IMR-90 (cell line): ENCODE measurements around the gene CNOT6. TPM values are rescaled to one million over a fixed set of nuclear protein-coding genes. Genes with fewer than 3 reads are reported as not detected.

Experiments
- ATAC-seq: fragments of 200-7000 bp; cut with Tn5 transposase; 2 replicates; pipeline ENCODE4 v1.9.1; 2020; ENCODE audit warnings: low read depth, mild to moderate bottlenecking, moderate library complexity
- BruUV-seq: library from RNA; stranded (reverse); fragments of 400-500 nt; replicated peaks from 2 replicates; lab custom pipeline; 2021; lab: Mats Ljungman, UMichigan
- CTCF ChIA-PET: fragments of 300-600 bp; formaldehyde crosslinking; extraction: SDS; loops from one replicate; lab custom pipeline; 2021; ENCODE audit warnings: antibody characterized with exemption; lab: Yijun Ruan, JAX
- POLR2A ChIA-PET: fragments of 300-600 bp; sonication (Branson Sonifier 250); formaldehyde crosslinking; loops from one replicate; lab custom pipeline; 2022; ENCODE audit warnings: antibody characterized with exemption; ENCODE audit not compliant: unreplicated experiment; lab: Charles Lee
- DNase-seq: peaks from one replicate; pipeline ENCODE4 v3.0.0; 2013
- H2AFZ ChIP-seq: replicated peaks from 2 replicates; pipeline ENCODE3; 2013; ENCODE audit warnings: low read length, mild to moderate bottlenecking; ENCODE audit not compliant: poor library complexity
- H2AK5ac ChIP-seq: 2 replicates; pipeline ENCODE4 v1.6.1; 2013; ENCODE audit warnings: low read depth, low read length, inconsistent platforms
- H2AK9ac ChIP-seq: replicated peaks from 2 replicates; pipeline ENCODE3; 2013; ENCODE audit warnings: mild to moderate bottlenecking, low read depth, low read length, moderate library complexity; ENCODE audit not compliant: poor library complexity
- H2BK120ac ChIP-seq: 2 replicates; pipeline ENCODE4 v1.6.1; 2013; ENCODE audit warnings: low read depth, low read length, inconsistent platforms
- H2BK15ac ChIP-seq: 3 replicates; pipeline ENCODE4 v1.6.1; 2013; ENCODE audit warnings: low read depth, low read length, inconsistent platforms
- H2BK20ac ChIP-seq: 2 replicates; pipeline ENCODE4 v1.6.1; 2013; ENCODE audit warnings: low read depth, mild to moderate bottlenecking, inconsistent platforms, low read length, moderate library complexity
- H2BK5ac ChIP-seq: 2 replicates; pipeline ENCODE4 v1.6.1; 2013; ENCODE audit warnings: mild to moderate bottlenecking, low read depth, low read length, inconsistent platforms; ENCODE audit not compliant: poor library complexity, severe bottlenecking
- H3K14ac ChIP-seq: replicated peaks from 2 replicates; pipeline ENCODE4 v1.6.1; 2013; ENCODE audit warnings: low read depth, low read length, inconsistent platforms
- H3K18ac ChIP-seq: 2 replicates; pipeline ENCODE4 v1.6.1; 2013; ENCODE audit warnings: low read depth, low read length, control low read depth
- H3K23ac ChIP-seq: 2 replicates; pipeline ENCODE4 v1.6.1; 2013; ENCODE audit warnings: low read depth, low read length, inconsistent platforms
- H3K27ac ChIP-seq: 2 replicates; pipeline ENCODE4 v1.5.1; 2013; ENCODE audit warnings: mild to moderate bottlenecking, control low read depth, low read length; ENCODE audit not compliant: insufficient read depth
- H3K27me3 ChIP-seq: 2 replicates; pipeline ENCODE4 v1.6.1; 2013; ENCODE audit warnings: low read length; ENCODE audit not compliant: control insufficient read depth, insufficient read depth
- H3K36me3 ChIP-seq: 2 replicates; pipeline ENCODE4 v1.6.1; 2013; ENCODE audit warnings: low read length, mixed read lengths; ENCODE audit not compliant: control insufficient read depth, insufficient read depth
- H3K4ac ChIP-seq: 2 replicates; pipeline ENCODE4 v1.6.1; 2013; ENCODE audit warnings: low read depth, low read length, inconsistent platforms
- H3K4me1 ChIP-seq: 2 replicates; pipeline ENCODE4 v1.6.1; 2013; ENCODE audit warnings: low read length, mixed read lengths; ENCODE audit not compliant: control insufficient read depth, insufficient read depth
- H3K4me2 ChIP-seq: 2 replicates; pipeline ENCODE4 v1.6.1; 2013; ENCODE audit warnings: low read depth, mild to moderate bottlenecking, control low read depth, low read length, moderate library complexity
- H3K4me3 ChIP-seq: 2 replicates; pipeline ENCODE4 v1.5.1; 2013; ENCODE audit warnings: low read depth, mild to moderate bottlenecking, control low read depth, low read length, moderate library complexity; ENCODE audit not compliant: insufficient read depth
- H3K56ac ChIP-seq: 2 replicates; pipeline ENCODE4 v1.6.1; 2013; ENCODE audit warnings: low read length, inconsistent platforms; ENCODE audit not compliant: insufficient read depth; ENCODE audit errors: extremely low read depth
- H3K79me1 ChIP-seq, 2 experiments: 2 replicates each; pipeline ENCODE4 v1.6.1; 2013; ENCODE audit warnings: low read length in 2 of 2, inconsistent platforms in 1 of 2, low read depth in 1 of 2
- H3K9ac ChIP-seq: 2 replicates; pipeline ENCODE4 v1.6.1; 2013; ENCODE audit warnings: low read depth, low read length, control low read depth
- H3K9me1 ChIP-seq: 2 replicates; pipeline ENCODE4 v1.6.1; 2013; ENCODE audit warnings: low read length, inconsistent platforms; ENCODE audit not compliant: insufficient read depth
- H3K9me3 ChIP-seq: 2 replicates; pipeline ENCODE4 v1.6.1; 2013; ENCODE audit warnings: low read length; ENCODE audit not compliant: control insufficient read depth, insufficient read depth
- H4K20me1 ChIP-seq: 2 replicates; pipeline ENCODE4 v1.6.1; 2013; ENCODE audit warnings: low read length, inconsistent platforms; ENCODE audit not compliant: insufficient read depth
- H4K5ac ChIP-seq: 2 replicates; pipeline ENCODE4 v1.6.1; 2013; ENCODE audit warnings: mild to moderate bottlenecking, low read depth, low read length, control low read depth
- H4K8ac ChIP-seq, 2 experiments: 2 replicates each; pipeline ENCODE4 v1.6.1; 2013; ENCODE audit warnings: low read depth in 2 of 2, low read length in 2 of 2, control low read depth in 1 of 2, inconsistent platforms in 1 of 2
- H4K91ac ChIP-seq: 2 replicates; pipeline ENCODE4 v1.6.1; 2013; ENCODE audit warnings: low read depth, low read length, inconsistent platforms; ENCODE audit not compliant: insufficient read depth
- BHLHE40 ChIP-seq: fragments of 150-350 bp; IDR thresholded peaks from 2 replicates; pipeline ENCODE4 v1.6.1; 2016; ENCODE audit warnings: mild to moderate bottlenecking, low read depth, low read length
- CEBPB ChIP-seq: IDR thresholded peaks from 2 replicates; pipeline ENCODE4 v1.6.1; 2012; ENCODE audit warnings: low read depth, low read length, improper control_type of control experiment
- CHD1 ChIP-seq: IDR thresholded peaks from 2 replicates; pipeline ENCODE4 v1.6.1; 2012; ENCODE audit warnings: low read depth, low read length, improper control_type of control experiment
- FOS ChIP-seq: fragments of 150-350 bp; IDR thresholded peaks from 2 replicates; pipeline ENCODE4 v1.6.1; 2016; ENCODE audit warnings: low read depth, low read length
- MAZ ChIP-seq: IDR thresholded peaks from 2 replicates; pipeline ENCODE4 v1.6.1; 2012; ENCODE audit warnings: low read depth, mild to moderate bottlenecking, low read length, improper control_type of control experiment, moderate library complexity, borderline replicate concordance
- MXI1 ChIP-seq: IDR thresholded peaks from 2 replicates; pipeline ENCODE4 v1.6.1; 2012; ENCODE audit warnings: low read depth, mild to moderate bottlenecking, low read length, moderate library complexity, borderline replicate concordance
- NFE2L2 ChIP-seq: fragments of 150-350 bp; IDR thresholded peaks from 2 replicates; pipeline ENCODE4 v1.6.1; 2016; ENCODE audit warnings: low read depth, mild to moderate bottlenecking, low read length
- POLR2A ChIP-seq: IDR thresholded peaks from 2 replicates; pipeline ENCODE4 v1.6.1; 2012; ENCODE audit warnings: mild to moderate bottlenecking, low read depth, low read length
- RAD21 ChIP-seq: IDR thresholded peaks from 2 replicates; pipeline ENCODE4 v1.6.1; 2012; ENCODE audit warnings: low read length, improper control_type of control experiment
- RCOR1 ChIP-seq: IDR thresholded peaks from 2 replicates; pipeline ENCODE4 v1.6.1; 2012; ENCODE audit warnings: mild to moderate bottlenecking, low read length, improper control_type of control experiment; ENCODE audit not compliant: insufficient replicate concordance
- RFX5 ChIP-seq: IDR thresholded peaks from 2 replicates; pipeline ENCODE4 v1.8.0; 2012; ENCODE audit warnings: low read depth, mild to moderate bottlenecking, low read length, moderate library complexity
- SMC3 ChIP-seq: fragments of 150-350 bp; IDR thresholded peaks from 2 replicates; pipeline ENCODE4 v1.6.1; 2016; ENCODE audit warnings: low read depth, mild to moderate bottlenecking, antibody characterized with exemption, low read length, moderate library complexity
- USF2 ChIP-seq: fragments of 150-350 bp; IDR thresholded peaks from 2 replicates; pipeline ENCODE4 v1.6.1; 2017; ENCODE audit warnings: mild to moderate bottlenecking, antibody characterized with exemption, low read length, low read depth
- WGBS, 2 experiments: methylation state at CpG; one replicate each; pipeline versions ENCODE4 v1.1.5 to v1.1.7; 2013; ENCODE audit warnings: missing lambda C conversion rate in 2 of 2; ENCODE audit not compliant: insufficient read length in 1 of 2; ENCODE audit errors: extremely low coverage in 2 of 2; 5-methylcytosine and 5-hydroxymethylcytosine counted together
- dilution Hi-C: fragments of 300-500 bp; cut with HindIII; formaldehyde crosslinking; loops from one replicate; pipeline ENCODE4 v1.14.3; 2018; ENCODE audit warnings: low sequenced_read_pairs; ENCODE audit not compliant: unreplicated experiment
- in situ Hi-C: fragments of 300-500 bp; cut with MboI; formaldehyde crosslinking; loops from 3 replicates; pipeline ENCODE4 v1.14.3; 2019; ENCODE audit warnings: low sequenced_read_pairs, inconsistent platforms, mixed read lengths
- intact Hi-C: fragments of 100-400 bp; cut with micrococcal nuclease; formaldehyde crosslinking; loops from 2 replicates; pipeline ENCODE4 v1.10.0; 2022
- polyA plus RNA-seq, 3 experiments: library from polyadenylated mRNA; depleted of rRNA; stranded (reverse); fragments of >200 nt; gene quantifications; 2 replicates each; pipeline ENCODE4 v1.2.3, GENCODE V29; 2012; ENCODE audit warnings: low replicate concordance in 1 of 3
- total RNA-seq: library from RNA; depleted of rRNA; stranded (reverse); fragments of >200 nt; gene quantifications from 2 replicates; pipeline ENCODE4 v1.2.3, GENCODE V29; 2012
- TF ChIP-seq, protein P1 (sequence below): fragments of 150-350 bp; IDR thresholded peaks from 2 replicates; pipeline ENCODE4 v1.6.1; 2016; ENCODE audit warnings: low read depth, mild to moderate bottlenecking, low read length, moderate library complexity, borderline replicate concordance
- TF ChIP-seq, protein P2 (sequence below): conservative IDR thresholded peaks from 2 replicates; pipeline ENCODE4 v1.5.1; 2012; ENCODE audit warnings: mild to moderate bottlenecking, low read depth, low read length, improper control_type of control experiment

The CNOT6 gene
- total and polyA plus RNA-seq, 2 of the 4 experiments (the other 2 are of a cell fraction): 9.7 to 10.8 TPM

- no peak overlapping the region for H3K18ac ChIP-seq
- dilution Hi-C loops (no loop called here), in situ Hi-C loops (no loop called here), intact Hi-C loops (loop anchor here (5.0 to 10.0 kb wide), 2 partner anchors 138 to 405 kb away; partner anchors contain the start of gene RASGEF1C)
- DNase-seq: no peak
- no peaks in the 10 kb centered on the region for H3K36me3 ChIP-seq
- no TSS peak for BruUV-seq
- H3K9me1 ChIP-seq: no peaks in the 10 kb centered on the region
- H2AFZ ChIP-seq: no peak overlapping the region
- H4K20me1 ChIP-seq: no peaks in the 10 kb centered on the region; the same call in 1 of the 2 replicates
- H4K5ac ChIP-seq: no peak overlapping the region
- no peak overlapping the region for H3K23ac ChIP-seq
- H4K91ac ChIP-seq: no peak overlapping the region
- no peak overlapping the region for H2BK20ac ChIP-seq
- H3K4ac ChIP-seq: no peak overlapping the region
- no peaks in the 10 kb centered on the region for H3K4me1 ChIP-seq
- no peak overlapping the region for H3K14ac ChIP-seq
- H3K79me1 ChIP-seq: no peaks in the 10 kb centered on the region
- H2AK5ac ChIP-seq: no peak overlapping the region
- H2BK15ac ChIP-seq: no peak overlapping the region
- H3K9me3 ChIP-seq: no peaks in the 10 kb centered on the region
- POLR2A ChIA-PET: no interaction called here
- no peak overlapping the region for H2BK120ac ChIP-seq
- no peak overlapping the region for H4K8ac ChIP-seq
- H3K27me3 ChIP-seq: peaks cover 2% of the 10 kb centered on the region; the same call in 1 of the 2 replicates
- no peak overlapping the region for H2BK5ac ChIP-seq
- WGBS, 2 experiments: 95% methylated on average over 3 of the region's 23 CpGs; no CpG with 5 or more reads in 1 of the 2 experiments
- H3K9ac ChIP-seq: no peak overlapping the region
- H3K56ac ChIP-seq: no peak overlapping the region
- CTCF ChIA-PET: no interaction called here
- H3K27ac ChIP-seq: no peak overlapping the region
- H3K4me2 ChIP-seq: no peak overlapping the region
- H3K4me3 ChIP-seq: no peak overlapping the region
- no peak overlapping the region for H2AK9ac ChIP-seq
- no peak for ATAC-seq
- TF ChIP-seq CEBPB (no peak), MAZ (no peak), RCOR1 (no peak), NFE2L2 (no peak), MXI1 (no peak), RAD21 (no peak), SMC3 (no peak), POLR2A (no peak), BHLHE40 (no peak), RFX5 (no peak), FOS (no peak), CHD1 (no peak), USF2 (no peak)
- TF ChIP-seq, protein P1, sequence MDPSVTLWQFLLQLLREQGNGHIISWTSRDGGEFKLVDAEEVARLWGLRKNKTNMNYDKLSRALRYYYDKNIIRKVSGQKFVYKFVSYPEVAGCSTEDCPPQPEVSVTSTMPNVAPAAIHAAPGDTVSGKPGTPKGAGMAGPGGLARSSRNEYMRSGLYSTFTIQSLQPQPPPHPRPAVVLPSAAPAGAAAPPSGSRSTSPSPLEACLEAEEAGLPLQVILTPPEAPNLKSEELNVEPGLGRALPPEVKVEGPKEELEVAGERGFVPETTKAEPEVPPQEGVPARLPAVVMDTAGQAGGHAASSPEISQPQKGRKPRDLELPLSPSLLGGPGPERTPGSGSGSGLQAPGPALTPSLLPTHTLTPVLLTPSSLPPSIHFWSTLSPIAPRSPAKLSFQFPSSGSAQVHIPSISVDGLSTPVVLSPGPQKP: no peak
- TF ChIP-seq, protein P2, sequence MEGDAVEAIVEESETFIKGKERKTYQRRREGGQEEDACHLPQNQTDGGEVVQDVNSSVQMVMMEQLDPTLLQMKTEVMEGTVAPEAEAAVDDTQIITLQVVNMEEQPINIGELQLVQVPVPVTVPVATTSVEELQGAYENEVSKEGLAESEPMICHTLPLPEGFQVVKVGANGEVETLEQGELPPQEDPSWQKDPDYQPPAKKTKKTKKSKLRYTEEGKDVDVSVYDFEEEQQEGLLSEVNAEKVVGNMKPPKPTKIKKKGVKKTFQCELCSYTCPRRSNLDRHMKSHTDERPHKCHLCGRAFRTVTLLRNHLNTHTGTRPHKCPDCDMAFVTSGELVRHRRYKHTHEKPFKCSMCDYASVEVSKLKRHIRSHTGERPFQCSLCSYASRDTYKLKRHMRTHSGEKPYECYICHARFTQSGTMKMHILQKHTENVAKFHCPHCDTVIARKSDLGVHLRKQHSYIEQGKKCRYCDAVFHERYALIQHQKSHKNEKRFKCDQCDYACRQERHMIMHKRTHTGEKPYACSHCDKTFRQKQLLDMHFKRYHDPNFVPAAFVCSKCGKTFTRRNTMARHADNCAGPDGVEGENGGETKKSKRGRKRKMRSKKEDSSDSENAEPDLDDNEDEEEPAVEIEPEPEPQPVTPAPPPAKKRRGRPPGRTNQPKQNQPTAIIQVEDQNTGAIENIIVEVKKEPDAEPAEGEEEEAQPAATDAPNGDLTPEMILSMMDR: no peak
Observed at GRCh38 chr5:180609817-180610550, 115.8 kb downstream of the CNOT6 start.
